Measurements from ENCODE around the gene ARHGAP8.

DNA sequence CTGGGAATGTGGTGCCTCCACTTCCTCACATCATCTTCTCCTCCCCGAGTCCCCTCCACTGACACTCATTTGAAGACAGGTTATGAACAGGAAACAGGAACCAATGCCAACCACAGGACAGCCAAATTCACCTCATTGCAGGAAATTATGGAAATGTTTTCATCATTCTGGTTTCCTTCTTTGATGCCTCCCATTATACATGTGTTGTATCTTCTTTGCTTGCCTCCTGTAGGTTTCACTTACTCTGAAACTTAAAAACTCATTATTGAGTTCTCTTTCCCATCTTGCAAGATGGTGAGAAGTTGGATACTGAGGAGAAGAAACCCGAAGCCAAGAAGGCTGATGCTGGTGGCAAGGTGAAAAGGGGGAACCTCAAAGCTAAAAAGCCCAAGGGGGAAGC, 148.9 kb downstream of the ARHGAP8 start:
- TF ChIP-seq, protein P1, sequence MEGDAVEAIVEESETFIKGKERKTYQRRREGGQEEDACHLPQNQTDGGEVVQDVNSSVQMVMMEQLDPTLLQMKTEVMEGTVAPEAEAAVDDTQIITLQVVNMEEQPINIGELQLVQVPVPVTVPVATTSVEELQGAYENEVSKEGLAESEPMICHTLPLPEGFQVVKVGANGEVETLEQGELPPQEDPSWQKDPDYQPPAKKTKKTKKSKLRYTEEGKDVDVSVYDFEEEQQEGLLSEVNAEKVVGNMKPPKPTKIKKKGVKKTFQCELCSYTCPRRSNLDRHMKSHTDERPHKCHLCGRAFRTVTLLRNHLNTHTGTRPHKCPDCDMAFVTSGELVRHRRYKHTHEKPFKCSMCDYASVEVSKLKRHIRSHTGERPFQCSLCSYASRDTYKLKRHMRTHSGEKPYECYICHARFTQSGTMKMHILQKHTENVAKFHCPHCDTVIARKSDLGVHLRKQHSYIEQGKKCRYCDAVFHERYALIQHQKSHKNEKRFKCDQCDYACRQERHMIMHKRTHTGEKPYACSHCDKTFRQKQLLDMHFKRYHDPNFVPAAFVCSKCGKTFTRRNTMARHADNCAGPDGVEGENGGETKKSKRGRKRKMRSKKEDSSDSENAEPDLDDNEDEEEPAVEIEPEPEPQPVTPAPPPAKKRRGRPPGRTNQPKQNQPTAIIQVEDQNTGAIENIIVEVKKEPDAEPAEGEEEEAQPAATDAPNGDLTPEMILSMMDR (IDR thresholded peaks at IDR 0.05; ENCODE audit: extremely low read depth in 1 of 2, insufficient read depth in 1 of 2, low read depth in 1 of 2, low read length in 2 of 2) = no peak
- TF ChIP-seq GATA2 (IDR thresholded peaks at IDR 0.05; ENCODE audit: insufficient read depth, insufficient read length, low read depth, low read length) = no peak
- TF ChIP-seq, protein P2, sequence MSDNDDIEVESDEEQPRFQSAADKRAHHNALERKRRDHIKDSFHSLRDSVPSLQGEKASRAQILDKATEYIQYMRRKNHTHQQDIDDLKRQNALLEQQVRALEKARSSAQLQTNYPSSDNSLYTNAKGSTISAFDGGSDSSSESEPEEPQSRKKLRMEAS (IDR thresholded peaks at IDR 0.05; ENCODE audit: insufficient read depth, insufficient read length) = no peak
